ENCODE results near the gene SFR1.

SFR1 gene

DNA sequence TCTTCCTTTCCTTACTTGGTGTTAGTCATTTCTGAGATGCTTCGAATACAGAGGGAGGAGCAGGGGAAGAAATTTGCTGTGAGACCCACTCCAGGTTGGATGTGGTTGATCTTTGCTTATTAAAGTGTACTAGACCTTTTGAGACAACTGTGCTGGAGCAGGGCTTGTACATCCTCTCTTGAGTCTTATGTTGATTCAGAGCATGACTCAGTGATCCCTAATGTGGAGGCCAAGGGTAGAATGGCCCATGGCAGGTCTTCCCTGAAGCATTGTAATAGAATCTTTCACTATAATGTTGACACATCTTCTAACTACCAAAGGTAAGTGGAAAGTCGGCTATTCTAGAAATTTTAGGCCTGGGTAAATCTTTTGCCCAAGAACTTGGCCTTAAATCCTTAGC is 17.0 kb upstream of the SFR1 start:
- no peak for DNase-seq (ENCODE audit: low read depth)

DNA sequence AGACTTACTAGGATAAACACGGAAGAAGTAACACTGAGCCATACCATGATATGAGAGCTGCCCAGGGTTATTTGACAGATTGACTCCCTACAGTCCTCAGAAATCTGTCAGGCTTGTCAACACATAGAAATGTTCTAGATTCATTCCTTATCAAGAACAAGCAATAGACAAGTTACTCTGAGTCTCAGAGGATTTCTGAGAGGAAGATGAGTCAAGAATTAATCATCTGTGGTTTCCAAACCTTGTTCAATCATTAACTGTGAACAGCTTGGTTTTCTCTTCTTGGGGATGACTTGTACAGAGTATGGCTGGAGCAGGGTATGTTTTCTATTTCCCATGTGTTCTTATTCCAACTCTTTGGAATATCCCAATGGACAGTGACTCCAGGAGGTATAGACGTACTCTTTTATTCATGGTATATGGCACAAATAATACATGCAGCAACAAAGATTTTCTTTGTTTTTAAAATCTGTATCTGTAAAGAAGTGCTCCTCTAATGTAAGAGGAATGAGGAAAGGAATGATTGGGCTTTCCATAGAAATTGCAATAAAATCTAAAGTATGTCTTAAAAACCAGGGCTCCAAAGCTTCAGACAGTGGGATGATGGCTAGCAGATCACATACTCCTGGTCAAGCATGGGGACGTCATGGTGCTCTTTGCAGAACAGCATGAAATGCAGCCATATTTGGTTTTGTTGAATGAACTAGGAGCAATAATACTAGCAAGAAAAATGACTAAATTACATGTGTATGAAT is 11.9 kb upstream of the SFR1 start:
- no peak for DNase-seq (ENCODE audit: low read depth)

DNA sequence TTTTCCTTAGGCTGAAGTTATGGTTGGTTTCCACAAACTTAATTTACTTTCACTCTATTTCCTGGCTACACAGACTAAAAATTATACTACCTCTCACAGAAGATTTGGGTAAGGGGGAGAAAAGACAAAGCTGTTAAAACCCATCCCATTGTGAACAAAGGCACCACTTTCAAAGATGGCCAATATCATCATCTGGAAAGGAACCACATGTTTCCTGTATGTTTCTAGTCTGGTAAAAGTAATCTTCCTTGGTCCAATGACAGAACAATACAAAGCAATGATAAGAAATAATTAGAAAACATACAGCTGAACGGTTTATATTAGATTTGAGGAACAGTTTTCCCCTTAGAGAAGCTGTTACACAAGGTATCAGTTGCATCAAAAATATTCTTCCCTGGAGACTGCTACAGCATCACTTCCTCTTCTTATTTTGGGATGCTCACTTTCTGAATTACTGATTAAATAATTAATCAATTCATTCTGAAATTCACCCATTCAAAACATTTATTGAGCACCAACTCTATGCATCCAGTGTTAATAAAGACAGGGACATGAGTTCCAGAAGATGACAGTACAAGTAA is 8.5 kb upstream of the SFR1 start:
- DNase-seq (ENCODE audit: low read depth), result no peak

DNA sequence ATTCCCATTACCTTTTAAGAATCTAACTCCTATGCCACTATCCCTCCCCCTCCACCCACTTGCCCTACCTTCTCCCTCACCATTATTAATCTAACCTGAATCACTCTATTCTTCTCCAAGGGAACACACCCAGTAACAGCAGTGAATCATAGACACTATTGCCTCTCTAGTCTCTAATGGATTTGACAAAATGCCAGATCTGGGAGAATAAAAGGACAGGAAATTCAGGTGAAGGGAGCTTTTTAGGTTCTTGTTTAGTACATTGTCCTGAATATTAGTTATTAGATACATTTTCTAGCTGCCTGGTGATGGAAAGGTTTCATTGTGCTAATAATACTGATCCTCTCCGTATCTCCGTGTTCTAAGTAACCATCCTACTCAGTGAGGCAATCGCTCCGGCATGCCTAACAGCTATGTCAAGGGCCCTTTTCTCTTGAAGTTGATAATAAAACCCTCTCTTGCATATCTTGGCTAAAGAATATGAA is 4.1 kb upstream of the SFR1 start:
- no peak for DNase-seq (ENCODE audit: low read depth)

DNA sequence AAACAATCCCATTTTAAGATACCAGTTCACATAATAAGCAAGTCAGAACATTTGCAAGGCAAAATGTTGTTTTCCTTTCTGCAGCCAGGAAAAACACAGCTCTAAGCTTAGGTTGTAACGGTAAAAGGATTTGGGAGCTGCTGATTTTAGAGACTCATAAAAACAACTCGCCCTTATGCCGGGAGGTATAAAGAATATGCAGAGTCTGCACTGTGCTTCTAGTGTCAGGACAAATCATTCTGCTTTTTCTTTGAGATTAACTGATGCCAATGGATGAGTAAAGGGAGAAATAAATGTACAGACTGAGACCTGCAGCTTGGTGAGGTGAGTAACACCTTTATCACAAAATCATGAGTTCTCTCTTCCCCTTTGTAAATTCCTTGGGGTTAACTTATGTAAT is 2.0 kb upstream of the SFR1 start:
- DNase-seq (ENCODE audit: low read depth), result no peak

DNA sequence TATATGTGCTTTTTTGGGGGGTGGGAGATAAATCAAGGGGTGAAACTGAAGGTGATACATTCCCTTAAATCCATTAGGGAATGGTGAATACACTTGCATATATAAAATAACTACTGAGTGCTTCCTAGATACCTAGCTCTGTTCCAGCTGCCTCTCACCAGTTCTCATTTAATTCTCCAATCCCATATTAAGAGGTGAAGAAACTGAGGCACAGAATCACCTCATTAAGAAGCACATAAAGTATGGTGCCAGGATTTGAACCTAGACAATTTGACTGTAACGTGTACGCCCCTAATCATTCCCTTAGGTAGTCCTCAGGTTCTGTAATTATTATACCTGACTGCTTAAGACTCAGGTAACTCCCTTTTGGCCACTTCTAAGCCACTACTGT is 1.5 kb upstream of the SFR1 start:
- no peak for DNase-seq (ENCODE audit: low read depth)

DNA sequence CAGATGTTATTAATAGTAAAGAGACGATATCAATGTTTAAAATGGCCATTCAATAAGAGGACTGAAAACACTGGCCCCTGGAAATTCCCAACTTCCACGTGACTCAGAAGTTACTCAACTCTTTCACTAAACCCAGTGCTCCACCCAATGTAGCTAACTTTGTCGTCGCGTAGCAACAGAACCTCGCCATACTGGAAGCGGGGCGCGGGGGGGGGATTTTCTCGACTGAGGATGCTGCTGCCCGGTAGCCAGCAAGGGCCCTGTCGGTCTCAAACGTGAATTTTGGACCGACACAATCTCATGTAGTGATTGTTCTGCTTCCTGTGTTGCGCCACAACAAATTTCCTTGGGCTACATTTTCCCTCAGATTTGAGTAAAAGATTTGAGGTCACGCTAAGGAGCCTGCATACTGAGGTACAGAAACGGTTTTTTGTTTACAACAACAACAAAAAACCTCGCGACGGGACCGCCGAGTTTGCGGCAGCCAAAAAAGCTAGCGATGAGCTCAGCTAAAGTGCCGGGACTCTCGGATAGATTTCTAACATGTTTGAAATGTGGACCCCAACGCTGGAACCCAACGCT is 977 bp upstream of the SFR1 start:
- DNase-seq (ENCODE audit: low read depth), result peak; percentile 52

DNA sequence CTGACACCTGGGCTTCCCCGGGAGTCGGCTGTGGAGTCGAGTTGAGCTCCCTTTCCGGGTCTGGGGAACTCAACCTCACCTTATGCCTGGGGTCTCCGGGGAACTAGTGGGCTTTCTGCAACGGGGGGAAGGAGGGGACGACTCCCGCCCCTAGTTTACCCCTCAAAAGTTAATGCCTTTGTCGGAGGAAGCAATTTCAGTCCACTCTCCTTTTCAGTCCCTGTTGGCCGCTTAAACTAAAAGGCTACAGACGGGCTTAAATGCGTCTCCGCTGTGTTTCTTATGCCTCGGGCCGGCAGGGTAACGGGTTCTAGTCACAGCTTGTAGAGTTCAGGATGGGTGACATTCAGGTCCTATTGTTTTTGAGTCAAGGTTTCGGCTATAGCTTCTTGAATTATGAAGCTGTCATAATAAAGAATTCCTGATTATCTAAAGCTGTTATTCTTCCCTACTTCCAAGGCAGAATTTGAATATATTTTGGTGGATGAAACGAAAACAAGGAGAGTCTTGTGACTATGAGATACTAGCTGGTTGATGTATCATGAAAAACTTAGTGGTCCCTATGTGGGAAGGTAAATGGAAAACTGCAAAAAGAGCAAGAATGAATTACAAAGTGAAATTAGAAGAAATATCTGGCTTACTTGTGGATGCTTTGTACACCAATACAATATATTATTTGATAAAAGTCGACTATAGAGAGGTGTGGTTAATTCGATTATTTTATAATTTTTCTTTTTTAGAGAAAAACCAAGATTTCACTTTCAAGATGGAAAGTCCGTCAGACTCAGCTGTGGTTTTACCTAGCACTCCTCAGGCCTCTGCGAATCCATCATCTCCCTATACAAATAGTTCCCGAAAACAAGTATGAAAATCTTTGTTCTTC is 495 bp downstream of the SFR1 start:
- DNase-seq (ENCODE audit: low read depth), result no peak

DNA sequence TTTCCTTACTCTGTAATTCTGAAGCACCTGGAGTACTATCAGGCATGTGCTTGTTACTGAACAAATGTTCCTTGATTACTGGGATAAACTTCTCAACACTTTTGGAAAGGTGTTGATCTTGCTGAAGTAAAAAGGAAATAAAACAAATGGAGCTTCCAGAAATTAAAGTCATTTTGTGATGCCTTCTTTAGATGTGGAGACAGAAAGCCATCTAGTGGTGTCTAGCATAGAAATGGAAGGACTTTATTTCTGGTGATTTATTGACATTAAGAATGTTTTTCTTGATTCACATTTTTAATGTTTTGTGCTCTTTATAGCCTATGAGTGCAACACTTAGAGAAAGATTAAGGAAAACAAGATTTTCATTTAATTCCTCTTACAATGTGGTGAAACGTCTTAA is 1.4 kb downstream of the SFR1 start:
- DNase-seq (ENCODE audit: low read depth), result no peak

DNA sequence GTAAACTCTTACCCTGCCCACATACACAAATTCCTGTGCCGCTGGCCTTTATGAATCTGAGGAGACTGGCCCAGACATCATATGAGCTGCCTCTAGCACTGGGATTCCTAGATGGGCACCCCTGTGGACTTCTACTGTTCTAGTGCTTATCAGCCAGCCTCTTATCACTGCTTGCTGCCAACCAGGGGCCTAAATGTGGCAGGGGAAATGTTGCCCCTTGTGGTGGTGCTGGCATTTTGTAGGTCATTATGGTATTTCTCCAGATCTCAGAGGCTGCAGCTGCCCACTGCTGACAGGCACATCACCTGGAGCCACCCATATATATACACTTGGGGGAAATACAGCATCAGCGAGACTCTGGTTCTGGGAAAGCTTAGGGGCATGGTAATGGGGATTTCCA is 5.4 kb downstream of the SFR1 start:
- DNase-seq (ENCODE audit: low read depth), result no peak

DNA sequence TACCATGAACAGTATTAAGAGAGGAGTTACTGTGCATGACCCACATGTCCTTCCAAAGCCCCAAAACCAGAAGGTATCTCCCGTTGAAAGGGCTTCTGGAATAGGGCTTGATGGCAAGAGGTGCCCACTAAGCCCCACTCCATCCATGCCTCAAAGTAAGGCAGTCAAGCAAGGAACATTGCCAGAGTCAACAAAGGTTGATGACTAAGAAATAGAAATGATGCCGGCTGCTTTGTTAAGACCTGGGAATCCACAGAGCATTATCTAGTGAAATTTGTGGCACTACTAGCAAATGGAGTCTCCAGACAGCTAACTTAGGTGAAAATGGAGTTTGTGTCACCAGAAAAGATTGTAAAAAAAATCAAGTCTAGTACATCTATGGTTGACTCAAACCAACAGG is 6.2 kb downstream of the SFR1 start:
- no peak for DNase-seq (ENCODE audit: low read depth)

DNA sequence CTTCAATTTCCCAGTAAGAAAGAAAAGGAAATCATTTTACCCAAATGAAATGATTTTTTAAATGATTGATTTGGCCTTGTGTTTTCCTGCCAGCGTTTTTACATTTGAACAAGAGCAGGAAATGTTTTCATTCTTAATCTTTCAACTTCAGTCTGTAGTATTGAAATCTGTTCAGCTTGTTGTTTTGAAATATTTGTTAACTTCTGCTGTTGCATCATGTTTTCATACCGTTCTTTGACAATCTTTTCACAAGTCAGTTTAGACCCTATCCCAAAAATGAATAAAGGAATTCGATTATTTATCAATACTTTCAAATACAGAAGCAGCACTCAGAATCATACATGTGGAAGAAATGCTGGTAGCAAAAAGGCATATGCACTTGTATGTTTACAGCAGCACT is 8.1 kb downstream of the SFR1 start:
- no peak for DNase-seq (ENCODE audit: low read depth)

DNA sequence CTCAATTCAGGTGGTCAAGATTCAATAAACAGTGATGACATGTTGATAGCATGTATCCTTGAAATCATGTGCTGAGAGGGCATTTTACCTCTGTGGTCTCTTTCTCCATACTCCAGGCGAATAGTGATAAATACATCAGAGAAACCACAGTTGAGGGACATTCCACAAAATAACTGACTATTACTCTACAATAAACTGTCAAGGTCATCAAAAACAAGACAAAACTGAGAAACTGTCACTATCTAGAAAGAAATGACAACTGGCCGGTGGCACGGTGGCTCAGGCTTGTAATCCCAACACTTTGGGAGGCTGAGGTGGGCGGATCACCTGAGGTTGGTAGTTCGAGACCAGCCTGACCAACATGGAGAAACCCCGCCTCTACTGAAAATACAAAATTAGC is 16.2 kb downstream of the SFR1 start:
- no peak for DNase-seq (ENCODE audit: low read depth)

DNA sequence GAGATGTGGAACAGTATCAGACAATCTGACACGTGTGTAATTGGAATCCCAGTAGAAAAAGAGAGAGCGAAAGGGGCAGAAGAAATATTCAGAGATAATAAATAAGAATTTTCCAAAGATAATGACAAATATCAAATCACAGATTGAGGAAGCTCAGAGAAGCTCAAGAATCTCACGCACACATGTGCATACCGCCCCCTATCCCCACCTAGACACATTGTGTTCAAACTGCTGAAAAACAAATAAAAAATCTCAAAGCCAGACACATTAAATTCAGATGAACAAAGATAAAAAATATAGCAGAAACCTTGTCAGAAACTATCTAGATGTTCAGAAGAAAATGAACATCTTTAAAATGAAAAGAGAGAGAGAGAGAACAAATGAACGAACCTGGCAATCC is 17.2 kb downstream of the SFR1 start:
- no peak for DNase-seq (ENCODE audit: low read depth)

DNA sequence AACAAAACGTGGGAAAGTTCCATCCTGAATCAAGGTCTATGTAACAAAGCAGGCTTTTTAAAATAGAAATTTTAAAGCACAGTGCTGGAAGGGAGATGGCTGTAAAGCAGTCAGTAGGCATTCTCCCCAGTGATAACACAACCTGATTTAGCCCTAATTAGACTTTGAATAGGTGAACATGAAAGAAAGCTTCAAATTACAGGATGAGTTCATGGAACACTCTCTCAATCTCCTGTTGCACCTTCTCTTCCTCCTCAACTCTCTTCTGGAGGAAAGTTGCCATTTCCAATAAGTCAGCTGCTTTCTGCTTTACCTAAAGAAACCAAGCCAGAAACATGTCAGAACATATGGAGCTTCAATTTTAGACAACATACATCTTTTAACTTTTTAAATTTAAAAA is 20.1 kb downstream of the SFR1 start:
- DNase-seq (ENCODE audit: low read depth), result no peak

DNA sequence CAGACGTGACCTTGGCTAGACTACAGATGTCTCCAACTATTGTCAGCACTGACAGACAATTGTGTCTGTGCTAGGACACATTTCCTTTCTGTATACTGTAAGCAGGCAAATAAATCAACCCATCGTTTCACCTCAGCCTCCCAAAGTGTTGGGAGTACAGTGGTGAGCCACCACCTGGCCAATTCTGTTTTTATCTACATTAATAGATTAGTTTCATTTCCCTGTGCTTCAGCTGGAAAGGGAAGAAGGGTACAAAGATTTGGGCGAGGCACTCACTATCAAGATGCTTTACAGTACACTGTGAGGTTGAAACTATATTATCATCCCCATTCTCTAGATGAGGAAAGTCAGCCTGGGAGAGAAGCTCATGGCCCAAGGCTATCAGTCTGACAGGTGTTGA is 21.9 kb downstream of the SFR1 start:
- DNase-seq (ENCODE audit: low read depth), result no peak

DNA sequence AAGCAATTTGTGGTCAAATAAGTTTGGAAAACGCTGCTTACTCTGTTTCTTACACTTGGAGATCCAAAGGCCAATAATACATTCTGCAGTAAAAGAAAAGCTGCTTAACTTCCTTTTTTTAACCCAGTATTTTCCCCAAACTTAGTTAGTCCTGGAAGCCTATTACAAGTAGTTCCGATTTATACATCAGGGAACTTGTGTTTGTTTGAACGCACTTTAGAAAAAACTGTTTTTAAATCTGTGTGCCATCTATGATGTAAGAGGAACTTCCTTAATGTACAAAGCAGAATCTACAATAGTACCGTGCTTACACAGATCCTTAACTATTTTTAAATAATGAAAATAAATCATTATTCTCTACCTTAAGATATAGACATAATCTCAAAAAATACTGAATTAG is 23.0 kb downstream of the SFR1 start:
- no peak for DNase-seq (ENCODE audit: low read depth)

DNA sequence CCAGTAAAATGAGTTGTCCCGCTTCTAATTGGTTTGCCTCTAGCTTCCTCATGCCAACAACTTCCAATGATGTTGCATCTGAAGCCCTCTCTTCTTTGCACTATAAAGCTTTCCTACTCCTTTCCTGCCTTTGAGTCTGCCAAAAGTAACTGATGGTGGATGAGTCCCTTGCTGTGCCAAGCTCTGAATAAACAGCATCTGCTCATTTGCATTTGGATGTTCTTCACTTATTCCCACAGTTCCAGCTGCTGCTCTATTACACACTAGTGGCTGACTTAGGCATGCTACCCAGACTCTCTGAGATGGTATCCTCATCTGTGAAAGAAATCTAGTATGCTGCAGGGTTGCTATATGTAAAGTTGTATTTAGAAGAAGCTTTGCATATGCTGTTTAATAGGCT is 24.9 kb downstream of the SFR1 start:
- no peak for DNase-seq (ENCODE audit: low read depth)

DNA sequence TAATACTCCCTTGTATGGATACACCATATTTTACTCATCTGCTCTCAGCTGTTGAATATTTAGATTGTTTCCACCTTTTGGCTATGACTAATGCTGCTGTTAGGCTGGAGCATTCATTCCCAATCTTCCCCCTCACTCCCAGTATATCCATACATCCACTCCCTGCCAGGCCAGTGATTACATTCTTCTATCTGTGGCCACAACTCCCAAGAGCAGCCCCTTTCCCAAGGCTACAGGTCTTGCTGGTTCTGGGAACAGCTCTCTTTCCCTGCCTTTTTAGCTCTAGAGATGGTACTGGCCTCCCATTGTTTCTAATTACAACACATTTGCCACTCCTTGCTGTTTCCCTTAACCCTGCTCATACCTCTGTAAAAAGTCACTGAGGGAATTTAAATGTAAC is 28.2 kb downstream of the SFR1 start:
- DNase-seq (ENCODE audit: low read depth), result no peak

DNA sequence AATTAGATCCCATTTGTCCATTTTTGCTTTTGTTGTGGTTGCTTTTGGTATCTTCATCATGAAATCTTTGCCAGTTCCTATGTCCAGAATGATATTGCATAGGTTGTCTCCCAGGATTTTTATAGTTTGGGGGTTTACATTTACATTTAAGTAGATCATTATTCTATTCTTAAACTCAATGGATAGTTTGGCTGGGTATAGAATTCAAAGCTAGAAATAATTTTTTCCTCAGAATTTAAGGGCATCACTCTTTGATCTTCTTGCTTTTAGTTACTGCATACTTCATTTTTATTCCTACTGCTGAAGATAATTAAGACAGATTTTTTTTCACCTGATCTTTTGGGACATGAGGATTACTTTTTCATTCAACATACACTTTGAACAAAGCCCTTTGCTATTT is 29.8 kb downstream of the SFR1 start:
- no peak for DNase-seq (ENCODE audit: low read depth)

DNA sequence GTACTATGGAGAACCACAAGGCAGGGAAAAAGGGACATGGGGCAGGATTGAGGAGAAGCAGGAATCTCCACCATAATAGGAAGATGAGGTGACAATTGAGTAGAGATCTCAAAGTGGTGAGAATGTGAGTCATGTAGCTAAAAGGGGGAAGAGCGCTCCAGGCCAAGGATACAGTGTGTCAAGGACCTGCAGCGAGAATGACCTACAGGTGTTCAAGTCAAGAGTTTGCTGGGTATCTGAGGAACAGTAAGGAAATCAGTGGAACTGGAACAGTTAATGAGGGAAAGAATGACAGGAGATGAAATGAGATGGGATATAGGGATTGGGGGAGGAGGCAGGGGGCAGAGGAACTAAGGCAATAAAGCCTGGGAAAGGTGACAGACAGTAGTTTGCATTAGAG is 33.6 kb downstream of the SFR1 start:
- DNase-seq (ENCODE audit: low read depth), result no peak

DNA sequence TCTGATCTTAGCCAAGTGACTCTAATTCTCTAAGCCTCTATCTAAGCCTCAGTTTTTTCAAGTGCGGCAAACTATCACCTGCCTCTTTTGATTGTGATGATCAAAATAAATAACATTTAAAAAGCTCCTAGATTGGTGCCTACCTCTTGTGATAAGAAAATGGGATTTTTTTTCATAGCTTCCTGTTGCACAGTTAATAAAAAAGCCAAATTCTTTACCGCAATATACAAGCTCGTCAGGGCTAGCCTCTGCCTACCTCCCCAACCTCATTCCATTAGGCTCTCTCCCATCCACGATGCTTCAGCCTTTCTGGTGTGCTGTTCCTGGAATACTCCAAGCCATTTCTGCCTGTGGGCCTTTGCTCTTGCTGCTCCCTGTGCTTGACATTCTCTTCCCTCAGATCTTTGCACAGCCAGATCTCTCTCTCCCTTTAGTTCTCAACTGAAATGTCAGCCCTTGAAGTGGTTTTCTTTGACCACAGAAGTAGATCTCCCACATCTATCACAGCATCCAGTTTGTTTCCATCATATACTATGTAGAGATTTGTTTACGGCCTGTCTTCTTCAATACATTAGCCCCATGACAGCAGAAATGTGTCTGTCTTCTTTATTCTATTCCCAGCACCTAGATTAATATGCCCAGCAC is 48.8 kb downstream of the SFR1 start:
- DNase-seq (ENCODE audit: low read depth), result no peak
